ENCODE results near the gene CCNA2. TPM values are rescaled to one million over a fixed set of nuclear protein-coding genes. Genes with fewer than 3 reads are reported as not detected.

CCNA2 gene
- total and polyA plus RNA-seq, 2 donors from 2014 or later: 0.71 to 1.4 TPM

- TF ChIP-seq CTCF (IDR thresholded peaks at IDR 0.05; ENCODE audit: borderline replicate concordance, extremely low read depth, insufficient read depth): no peak
Measured at GRCh38 chr4:121776610-121777401, 46.9 kb downstream of the CCNA2 start.

GRCh38 chr4:121773883-121774282 lies 49.8 kb downstream of the CCNA2 start:
- Histone ChIP-seq H3K27me3 (ENCODE audit: control insufficient read depth, insufficient read depth, low read length) (no peaks in the 10 kb centered on the region), H3K36me3 (ENCODE audit: control insufficient read depth in 2 of 3, insufficient read depth in 3 of 3, low read length in 3 of 3) (no peaks in the 10 kb centered on the region), H3K9ac (ENCODE audit: low read length in 3 of 3) (no peak overlapping the region), H3K27ac (ENCODE audit: low read depth in 2 of 2, low read length in 2 of 2) (no peak overlapping the region), H3K9me3 (ENCODE audit: control insufficient read depth in 2 of 3, insufficient read depth in 1 of 3, low read length in 3 of 3) (no peaks in the 10 kb centered on the region), H3K4me1 (ENCODE audit: control insufficient read depth in 2 of 3, insufficient read depth in 2 of 3, low read depth in 1 of 3, low read length in 3 of 3) (no peaks in the 10 kb centered on the region), H3K4me3 (ENCODE audit: low read length in 3 of 3) (no peak overlapping the region)
- no peak for TF ChIP-seq CTCF (IDR thresholded peaks at IDR 0.05; ENCODE audit: borderline replicate concordance, extremely low read depth, insufficient read depth)
- DNase-seq (no peak), FAIRE-seq (no peak)
- intact Hi-C loops (cut with DNase I): no loop called here

More at GRCh38 chr4:121776610-121777401, 46.9 kb downstream of the CCNA2 start:
- Histone ChIP-seq H3K9me3 (ENCODE audit: control insufficient read depth in 2 of 3, insufficient read depth in 1 of 3, low read length in 3 of 3) (no peaks in the 10 kb centered on the region), H3K4me3 (ENCODE audit: low read length in 3 of 3) (no peak overlapping the region), H3K27me3 (ENCODE audit: control insufficient read depth, insufficient read depth, low read length) (no peaks in the 10 kb centered on the region), H3K4me1 (ENCODE audit: control insufficient read depth in 2 of 3, insufficient read depth in 2 of 3, low read depth in 1 of 3, low read length in 3 of 3) (no peaks in the 10 kb centered on the region), H3K9ac (ENCODE audit: low read length in 3 of 3) (no peak overlapping the region), H3K36me3 (ENCODE audit: control insufficient read depth in 2 of 3, insufficient read depth in 3 of 3, low read length in 3 of 3) (no peaks in the 10 kb centered on the region), H3K27ac (ENCODE audit: low read depth in 2 of 2, low read length in 2 of 2) (no peak overlapping the region)
- intact Hi-C loops (cut with DNase I): no loop called here
- DNase-seq (no peak), FAIRE-seq (no peak)

GRCh38 chr4:121771869-121772268 lies 51.8 kb downstream of the CCNA2 start:
- Histone ChIP-seq H3K9ac (ENCODE audit: low read length in 3 of 3) (no peak overlapping the region), H3K27ac (ENCODE audit: low read depth in 2 of 2, low read length in 2 of 2) (no peak overlapping the region), H3K4me3 (ENCODE audit: low read length in 3 of 3) (no peak overlapping the region), H3K4me1 (ENCODE audit: control insufficient read depth in 2 of 3, insufficient read depth in 2 of 3, low read depth in 1 of 3, low read length in 3 of 3) (no peaks in the 10 kb centered on the region), H3K27me3 (ENCODE audit: control insufficient read depth, insufficient read depth, low read length) (no peaks in the 10 kb centered on the region), H3K36me3 (ENCODE audit: control insufficient read depth in 2 of 3, insufficient read depth in 3 of 3, low read length in 3 of 3) (no peaks in the 10 kb centered on the region), H3K9me3 (ENCODE audit: control insufficient read depth in 2 of 3, insufficient read depth in 1 of 3, low read length in 3 of 3) (no peaks in the 10 kb centered on the region)
- intact Hi-C loops (cut with DNase I): no loop called here
- FAIRE-seq (no peak), DNase-seq (no peak)
- TF ChIP-seq CTCF (IDR thresholded peaks at IDR 0.05; ENCODE audit: borderline replicate concordance, extremely low read depth, insufficient read depth): no peak
